GM21390 (cell line): Measurements from ENCODE around the gene MYOZ1.
"Not testable (repeated sequence)": the region's sequence is repeated elsewhere in the genome, so short reads cannot be mapped to it uniquely, and the experiment has no call there.

Experiments used
- ATAC-seq: cut with Tn5 transposase; IDR thresholded peaks from one replicate; pipeline ENCODE4 v1.9.1; 2021; ENCODE audit not compliant: unreplicated experiment

MYOZ1 gene

DNA sequence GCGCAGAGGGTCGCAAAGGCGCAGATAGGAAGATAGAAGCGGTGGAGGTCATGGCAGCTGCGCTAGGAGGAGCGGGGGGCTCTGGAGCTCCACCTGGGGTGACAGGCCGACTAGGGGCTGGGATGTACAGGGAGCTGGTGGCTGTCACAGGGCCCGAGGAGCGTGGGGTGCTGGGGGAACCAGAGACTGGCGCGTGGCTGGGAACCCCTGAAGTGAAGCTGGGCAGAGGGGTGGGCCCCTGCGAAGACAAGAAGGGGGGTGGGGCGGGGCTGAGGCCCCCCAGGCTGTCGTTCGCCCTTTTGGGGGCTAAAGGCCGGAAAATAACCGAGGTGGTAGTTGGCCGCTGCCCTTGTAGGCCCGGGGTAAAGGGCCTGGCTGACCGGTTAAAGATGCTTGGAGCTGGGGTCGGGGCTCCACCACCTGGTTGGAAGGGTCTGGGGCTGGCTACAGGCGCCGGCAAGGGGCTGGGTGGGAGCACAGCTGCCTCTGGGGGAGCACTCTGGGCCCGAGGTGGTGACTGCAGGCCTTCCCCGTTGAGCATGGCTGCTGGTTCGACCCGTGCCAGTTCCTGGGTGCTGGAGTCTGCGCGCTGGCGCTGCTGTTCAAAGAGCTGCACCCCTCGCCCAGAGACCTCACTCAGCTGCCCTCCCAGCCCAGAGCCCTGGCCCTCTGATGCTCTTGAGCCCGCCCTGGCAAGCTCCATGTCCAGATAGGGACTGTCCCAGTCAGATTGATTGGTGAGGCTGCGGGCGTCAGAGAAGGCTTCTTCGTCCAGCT, 6.8 kb upstream of the MYOZ1 start:
- no peak for ATAC-seq

DNA sequence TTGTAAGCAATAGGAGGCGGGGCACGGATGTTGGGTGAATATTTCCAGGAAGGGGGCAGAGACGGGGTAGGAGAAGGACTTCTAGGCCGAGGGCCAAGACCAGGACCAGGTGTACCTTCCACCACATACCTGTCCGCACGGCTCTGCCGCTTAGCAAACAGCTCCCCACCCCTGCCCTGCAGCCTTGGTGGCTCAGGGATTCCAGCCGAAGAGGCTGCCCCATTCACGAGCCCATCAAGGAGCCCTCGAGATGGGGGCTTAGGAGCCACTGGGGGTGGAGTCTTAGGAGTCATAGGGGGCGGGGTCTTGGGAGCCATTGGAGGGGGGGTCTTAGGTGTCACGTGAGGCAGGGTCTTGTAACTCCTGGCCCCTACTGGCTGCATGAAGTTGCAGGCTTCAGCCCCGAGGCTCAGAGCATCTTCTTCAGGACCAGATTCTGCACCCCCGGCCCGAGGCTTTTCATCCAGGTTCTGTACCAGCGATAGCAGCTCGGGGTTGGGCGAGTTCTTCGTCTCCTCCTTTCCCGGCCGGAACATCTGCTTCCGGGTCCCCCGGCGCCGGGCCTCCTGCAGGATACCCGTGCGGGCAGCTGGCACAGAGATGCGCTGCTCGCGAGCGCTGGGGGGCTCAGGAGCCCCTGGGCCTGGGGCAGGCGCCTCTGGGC, 6.1 kb upstream of the MYOZ1 start:
- no peak for ATAC-seq

DNA sequence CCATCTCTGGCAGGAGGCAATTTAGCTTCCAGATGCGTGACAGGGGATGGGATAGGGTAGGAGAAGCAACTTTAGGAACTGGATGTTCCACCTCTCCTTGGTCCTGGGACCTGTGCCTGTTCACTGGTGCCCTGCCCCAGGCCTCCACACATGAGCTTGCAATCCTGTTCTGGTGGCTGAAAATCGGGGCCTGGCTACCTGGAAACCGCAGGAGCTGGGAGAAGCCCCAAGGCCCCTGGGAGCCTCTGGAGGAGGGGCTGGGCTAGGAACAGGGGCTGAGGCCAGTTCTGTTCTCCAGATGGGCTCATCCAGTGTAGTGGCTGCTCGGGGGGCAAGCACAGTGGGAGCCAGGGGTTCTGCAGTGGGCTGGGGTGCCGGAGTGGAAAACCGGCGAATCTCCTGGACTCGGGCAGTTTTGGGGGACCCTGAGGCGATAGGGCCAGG, 5.3 kb upstream of the MYOZ1 start:
- no peak for ATAC-seq

DNA sequence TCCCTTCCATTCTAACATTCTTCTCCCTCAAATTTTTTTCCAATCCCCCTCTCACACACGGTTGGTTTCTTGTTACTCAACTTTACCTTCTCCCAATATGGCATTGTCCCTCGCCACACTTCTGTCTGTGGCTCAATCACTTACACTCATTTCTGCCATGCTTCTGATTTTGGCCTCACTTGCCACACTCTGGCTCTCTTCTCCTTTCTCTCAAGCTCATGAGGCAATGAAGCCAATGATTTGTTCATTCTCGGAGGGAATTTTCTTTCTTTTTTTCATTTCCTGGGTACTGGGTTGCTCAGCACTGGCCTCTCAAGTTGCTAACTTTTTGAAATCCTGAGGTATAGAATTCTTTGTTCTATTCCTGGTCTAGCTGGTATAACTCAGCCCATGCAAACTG, 4.0 kb upstream of the MYOZ1 start:
- no peak for ATAC-seq

DNA sequence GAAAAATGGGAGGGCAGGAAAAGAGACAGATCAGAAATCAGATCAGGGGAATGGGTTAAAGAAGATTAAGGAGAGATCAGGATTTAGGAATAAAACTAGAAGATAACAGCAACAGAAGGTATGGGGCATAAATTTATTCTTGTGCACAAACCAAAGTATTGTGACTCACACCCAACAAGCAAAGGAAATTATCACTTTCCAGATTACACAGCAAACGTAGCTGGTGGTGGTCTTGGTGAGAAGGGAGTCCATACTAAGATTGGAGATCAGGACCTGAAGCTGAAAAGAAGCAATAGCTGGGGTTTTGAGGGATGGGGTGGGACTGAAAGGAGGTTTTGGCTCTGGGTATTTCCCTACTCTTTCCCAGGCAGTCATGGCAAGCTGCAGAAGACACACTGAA, 3.5 kb upstream of the MYOZ1 start:
- no peak for ATAC-seq

DNA sequence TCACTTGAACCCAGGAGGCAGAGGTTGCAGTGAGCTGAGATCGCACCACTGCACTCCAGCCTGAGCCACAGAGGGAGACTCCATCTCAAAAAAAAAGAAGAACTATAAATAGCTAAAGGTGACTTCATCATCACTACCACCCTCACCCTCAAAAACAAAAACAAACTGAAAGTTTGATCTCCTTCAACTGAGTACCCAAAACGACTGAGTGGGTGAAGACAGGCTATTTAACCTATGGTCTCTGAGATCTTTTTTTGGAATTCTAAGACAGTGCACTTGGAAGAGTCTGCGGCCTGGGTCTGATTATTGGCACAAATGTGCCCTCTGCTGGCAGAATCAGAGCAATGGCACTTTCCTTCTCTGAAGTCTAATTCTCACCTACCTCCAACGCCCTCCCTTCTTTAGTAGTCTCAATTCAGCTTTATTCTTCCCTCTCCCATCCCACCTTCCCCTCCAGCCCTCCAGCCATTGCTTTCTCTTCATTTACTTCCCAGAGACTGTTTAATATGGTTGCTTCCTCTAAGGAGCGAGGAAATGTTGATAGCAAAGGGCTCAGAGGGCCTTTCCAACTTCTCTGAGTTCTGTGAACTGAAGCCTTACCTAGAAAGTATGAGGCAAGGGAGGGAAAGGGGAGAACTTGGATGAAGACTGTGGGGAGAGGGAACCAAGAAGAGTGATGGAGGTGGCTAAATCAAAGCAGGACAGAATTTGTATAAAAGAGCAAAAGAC, 2.9 kb upstream of the MYOZ1 start:
- no peak for ATAC-seq

DNA sequence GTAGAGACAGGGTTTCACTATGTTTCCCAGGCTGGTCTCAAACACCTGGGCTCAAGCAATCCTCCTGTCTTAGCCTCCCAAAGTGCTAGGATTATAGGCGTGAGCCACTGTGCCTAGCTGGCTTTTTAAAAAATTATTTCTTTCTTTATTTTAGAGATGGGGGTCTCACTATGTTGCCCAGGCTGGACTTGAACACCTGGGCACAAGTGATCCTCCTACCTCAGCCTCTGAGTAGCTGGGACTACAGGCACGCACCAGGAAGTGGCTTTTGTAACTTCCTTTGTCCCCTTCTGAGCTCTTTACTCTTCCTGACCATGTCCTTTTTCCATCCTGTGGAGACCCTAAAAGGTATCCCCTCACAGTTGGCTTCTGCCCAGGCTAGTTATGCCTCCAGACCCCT, 2.1 kb upstream of the MYOZ1 start:
- no peak for ATAC-seq

DNA sequence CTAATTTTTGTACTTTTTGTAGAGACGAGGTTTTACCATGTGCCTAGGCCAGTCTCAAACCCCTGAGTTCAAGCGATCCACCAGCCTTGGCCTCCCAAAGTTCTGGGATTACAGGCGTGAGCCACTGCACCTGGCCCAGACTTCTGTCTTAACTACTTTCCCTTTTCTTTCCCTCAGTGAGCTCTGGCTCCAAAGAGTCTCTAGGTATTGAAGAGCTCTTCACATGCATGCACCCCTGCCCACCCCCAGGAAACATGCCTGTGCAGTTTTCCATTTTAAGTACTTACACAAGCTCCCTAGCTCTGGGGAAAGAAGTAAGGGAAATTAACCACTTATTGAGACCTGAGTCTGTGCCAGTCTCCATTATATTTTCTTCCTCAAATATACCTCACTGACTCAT, 2.0 kb downstream of the MYOZ1 start:
- no peak for ATAC-seq

DNA sequence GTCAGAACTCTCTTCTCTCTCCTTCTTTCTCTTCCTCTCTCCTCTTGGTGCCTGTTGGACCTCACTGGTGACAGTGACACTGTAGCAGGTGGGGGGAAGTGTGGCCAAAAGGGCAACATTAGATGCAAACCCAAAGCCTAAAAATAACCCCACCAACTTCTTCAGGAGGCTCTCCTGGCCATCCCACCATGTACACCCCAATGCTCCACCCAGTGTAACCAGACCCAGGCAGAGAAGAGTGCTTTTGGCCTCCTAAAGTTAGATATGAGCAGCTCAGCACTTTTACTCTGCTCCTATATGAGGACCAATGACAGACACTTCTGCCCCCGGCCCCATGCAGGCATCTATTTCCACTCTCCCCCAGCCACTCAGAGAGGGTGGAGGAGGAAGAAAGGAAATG, 5.5 kb downstream of the MYOZ1 start:
- no peak for ATAC-seq

DNA sequence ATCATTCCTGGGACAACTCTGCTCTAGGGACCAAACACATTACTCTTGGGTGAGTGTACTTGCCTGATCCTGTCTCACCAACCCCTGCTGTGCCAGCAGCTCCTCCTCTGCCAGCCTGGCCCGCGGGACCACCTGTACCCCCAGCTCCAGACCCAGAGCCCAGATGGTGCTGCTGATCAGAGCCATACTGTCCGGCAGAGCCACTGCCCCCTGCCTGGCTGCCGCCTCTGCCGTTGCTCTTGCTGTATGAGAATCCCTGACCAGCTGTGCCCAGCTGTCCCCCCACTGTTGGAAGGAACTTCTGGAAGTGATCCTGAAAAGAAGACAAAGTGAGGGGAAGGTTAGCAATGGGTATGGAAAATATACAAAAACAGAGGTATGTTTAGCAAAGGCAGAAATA, 6.9 kb downstream of the MYOZ1 start:
- no peak for ATAC-seq

DNA sequence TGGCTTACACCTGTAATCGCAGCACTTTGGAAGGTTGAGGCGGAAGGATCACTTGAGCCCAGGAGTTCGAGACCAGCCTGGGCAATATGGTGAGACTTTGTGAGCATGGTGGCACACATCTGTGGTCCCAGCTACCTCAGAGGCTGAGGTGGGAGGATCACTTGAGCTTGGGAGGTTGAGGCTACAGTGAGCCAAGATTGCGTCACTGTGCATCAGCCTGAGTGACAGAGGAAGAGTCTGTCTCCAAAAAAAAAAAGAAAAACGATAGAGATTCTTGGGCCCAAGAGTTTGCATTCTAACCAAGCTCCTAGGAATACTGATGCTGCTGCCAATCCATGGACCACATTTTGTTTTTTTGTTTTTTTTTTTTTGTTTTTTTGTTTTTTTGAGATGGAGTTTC, 12.1 kb downstream of the MYOZ1 start:
- ATAC-seq = no peak

DNA sequence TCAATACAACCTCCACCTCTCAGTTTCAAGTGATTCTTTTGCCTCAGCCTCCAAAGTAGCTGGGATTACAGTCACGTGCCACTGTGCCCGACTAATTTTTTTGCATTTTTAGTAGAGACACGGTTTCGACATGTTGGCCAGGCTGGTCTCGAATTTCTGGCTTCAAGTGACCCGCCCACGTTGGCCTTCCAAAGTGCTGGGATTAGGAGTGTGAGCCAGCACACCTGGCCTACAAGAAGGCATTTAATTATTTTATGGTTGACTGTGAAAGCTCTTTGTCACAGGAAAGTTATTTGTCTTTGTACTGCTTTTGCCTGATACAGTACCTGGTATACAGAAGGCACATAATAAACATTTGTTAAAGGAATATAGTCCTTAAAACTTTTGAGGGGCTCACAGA, 12.9 kb downstream of the MYOZ1 start:
- ATAC-seq = no peak

DNA sequence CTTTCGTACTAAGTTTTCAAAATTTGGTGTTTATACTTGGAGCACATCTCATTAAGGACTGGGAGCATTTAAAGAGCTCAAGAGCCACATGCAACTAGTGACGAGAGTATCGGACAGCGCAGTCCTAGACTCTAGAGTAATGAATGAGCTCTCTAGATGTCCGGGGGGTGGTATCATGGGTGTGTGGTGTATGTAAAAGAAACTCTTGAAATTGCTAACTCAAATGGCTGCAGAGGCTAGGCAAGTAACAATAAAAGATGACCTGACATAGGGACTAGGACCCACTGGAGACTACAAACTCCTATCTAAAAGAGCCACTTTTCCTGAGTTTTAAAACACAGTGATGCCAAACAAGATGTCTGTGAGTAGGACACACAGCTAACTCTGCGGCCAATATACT, 14.0 kb downstream of the MYOZ1 start:
- no peak for ATAC-seq

DNA sequence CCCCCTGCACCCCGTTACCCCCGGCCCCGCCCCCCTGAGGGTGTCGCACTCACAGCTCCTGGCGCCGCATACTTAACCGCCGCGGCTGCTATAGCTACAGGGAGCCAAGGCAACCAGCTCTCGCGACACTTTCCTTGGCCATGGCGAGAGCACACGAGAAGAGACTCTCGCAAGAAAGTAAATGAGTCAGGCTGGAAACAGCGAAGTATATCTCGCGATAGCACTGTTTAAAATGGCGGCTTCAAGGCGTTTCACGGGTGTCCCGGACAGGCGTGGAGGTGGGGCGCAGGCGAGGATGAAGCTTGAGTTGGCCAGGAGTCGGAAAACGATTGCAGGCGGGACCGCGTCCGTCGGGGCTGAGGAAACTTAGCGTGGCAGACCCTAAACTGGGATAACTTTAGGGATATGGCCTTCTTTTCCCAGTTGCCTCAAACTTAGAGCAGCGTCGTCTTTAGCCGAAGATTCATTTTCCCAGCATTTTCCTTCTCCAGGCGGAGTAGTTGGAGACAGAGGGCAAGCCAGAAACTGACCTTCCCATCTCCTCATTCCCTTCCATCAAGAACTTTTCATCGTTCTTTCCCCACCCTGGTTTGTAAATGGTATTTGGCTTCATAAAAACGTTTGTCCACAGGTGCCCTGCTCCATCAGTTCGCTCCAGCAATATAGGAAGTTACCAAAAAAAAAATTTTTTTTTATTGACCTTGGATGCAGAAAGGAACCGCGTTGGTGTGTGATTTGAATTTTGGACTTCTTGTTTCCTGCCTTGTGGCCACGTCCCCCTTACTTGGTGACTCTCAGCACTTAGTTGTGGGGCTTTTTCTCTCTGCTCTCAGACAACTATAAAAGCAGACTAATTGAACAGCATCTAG, 15.2 kb downstream of the MYOZ1 start:
- peak; percentile 95 for ATAC-seq

DNA sequence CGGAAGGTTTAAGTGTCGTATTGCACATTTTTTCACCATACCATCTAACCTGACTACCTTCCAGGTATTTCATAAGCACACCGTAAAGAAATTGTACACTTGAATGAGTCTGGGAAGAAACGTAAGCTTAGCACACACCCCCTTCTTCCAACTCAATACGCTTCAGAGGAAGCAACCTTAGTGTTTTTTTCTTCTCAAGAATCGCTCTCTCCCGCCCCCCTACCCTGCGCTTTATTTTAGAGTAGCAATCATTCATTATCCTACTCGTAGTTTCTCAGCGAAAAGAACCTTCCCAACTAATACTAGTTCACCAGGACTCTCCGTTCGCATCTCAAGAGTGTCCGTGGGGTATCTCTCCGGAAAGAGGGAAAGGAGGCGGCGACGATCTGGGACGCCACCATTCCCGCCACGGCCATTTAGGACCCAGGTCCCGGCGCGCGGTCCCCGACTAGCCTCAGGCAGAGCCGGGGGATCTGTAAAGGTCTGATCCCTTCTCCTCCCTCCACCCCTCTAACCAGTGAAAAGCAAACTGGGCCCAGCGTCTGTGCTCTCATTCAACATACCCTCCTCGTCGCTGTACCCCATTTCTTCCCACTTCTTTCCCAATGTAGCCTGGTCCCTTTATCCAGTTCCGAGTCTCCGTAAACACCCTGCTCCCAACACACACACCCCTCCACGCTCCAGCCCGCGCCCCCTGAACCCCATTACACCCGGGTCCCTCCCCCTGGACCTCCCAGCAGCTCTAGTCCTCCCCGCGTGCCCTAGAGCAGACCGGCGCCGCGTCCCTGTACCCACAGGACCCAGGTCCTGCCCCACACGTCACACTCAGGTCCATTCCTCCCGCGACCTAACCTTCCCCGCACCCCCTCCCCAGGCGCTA, 16.0 kb downstream of the MYOZ1 start:
- ATAC-seq = peak; percentile 49

DNA sequence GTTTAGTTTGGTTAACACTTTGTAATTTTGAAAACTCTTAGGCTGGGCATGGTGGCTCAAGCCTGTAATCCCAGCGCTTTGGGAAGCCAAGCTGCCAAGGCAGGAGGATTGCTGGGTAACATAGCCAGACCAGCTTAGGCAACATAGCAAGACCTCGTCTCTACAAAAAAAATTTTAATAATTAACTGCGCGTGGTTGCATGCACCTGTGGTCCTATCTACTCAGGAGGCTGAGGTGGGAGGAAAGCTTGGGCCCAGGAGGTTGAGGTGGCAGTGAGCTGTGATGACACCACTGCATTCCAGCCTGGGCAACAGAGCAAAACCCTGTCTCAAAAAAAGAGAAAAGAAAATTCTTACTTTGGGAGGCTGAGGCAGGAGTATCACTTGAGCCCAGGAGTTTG, 18.2 kb downstream of the MYOZ1 start:
- no peak for ATAC-seq

DNA sequence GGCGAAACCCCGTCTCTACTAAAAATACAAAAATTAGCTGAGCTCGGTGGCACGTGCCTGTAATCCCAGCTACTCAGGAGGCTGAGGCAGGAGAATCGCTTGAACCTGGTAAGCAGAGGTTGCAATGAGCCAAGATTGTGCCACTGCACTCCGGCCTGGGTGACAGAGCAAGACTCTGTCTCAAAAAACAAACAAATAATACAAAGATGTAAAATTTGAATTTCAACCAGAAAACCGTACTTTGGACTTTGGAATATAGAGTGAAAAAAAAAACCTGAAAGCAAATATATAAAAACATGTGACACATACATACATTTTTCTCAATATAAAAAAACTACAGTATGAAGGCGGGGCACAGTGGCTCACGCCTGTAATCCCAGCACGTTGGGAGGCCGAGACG, 20.3 kb downstream of the MYOZ1 start:
- ATAC-seq = not testable (repeated sequence)

DNA sequence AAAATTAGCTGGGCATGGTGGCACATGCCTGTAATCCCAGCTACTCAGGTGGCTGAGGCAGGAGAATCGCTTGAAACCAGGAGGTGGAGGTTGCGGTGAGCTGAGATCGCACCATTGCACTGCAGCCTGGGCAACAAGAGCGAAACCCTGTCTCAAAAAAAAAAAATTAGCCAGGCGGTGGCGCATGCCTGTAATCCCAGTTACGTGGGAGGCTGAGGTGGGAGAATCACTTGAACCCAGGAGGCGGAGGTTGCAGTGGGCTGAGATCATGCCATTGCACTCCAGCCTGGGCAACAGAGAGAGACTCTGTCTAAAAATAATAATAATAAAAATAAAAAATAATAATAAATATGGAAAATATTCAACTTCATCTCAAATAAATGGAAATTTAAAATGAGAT, 24.1 kb downstream of the MYOZ1 start:
- ATAC-seq = not testable (repeated sequence)

DNA sequence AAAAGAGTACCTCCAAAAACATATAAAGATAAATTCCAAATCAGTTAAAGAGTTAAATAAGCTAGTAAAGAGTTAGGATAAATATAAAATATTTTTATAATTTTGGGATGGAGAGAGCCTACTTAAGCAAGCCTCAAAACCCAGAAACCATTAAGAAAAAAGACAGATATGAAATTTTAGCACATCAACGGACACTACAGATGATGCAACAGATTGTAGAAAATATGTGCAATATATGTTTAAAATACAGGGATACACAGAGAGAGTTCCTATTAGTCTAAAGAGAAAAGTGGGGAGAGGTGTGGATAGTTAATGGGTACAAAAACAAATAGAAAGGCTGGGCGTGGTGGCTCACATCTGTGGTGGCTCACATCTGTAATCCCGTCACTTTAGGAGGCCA, 26.6 kb downstream of the MYOZ1 start:
- no peak for ATAC-seq

DNA sequence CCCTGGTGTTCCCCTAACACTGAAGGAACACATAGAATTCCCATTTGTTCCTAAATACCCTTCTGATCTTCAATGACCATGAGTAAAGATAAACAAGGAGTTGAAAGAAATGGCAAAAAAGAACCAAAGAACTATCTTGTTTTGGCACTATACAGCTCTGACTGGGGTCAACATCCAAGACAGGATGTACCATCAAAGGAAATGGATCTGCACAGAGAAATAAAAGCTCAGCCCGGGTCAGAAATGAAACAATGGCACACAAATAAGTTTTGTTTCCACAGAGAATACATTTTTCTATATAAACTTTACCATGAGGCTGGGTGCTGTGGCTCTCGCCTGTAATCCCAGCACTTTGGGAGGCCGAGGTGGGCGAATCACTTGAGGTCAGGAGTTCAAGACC, 32.2 kb downstream of the MYOZ1 start:
- ATAC-seq = no peak
